ENCODE measurements around the gene IAPP. TPM values are rescaled to one million over a fixed set of nuclear protein-coding genes. Genes with fewer than 3 reads are reported as not detected.

The IAPP gene
- total RNA-seq, 1 donor from 2014 or later: not detected

- Mint-ChIP-seq H3K9me3 (ENCODE audit: unreplicated experiment) (peaks cover 22% of the 10 kb centered on the region), H3K27ac (ENCODE audit: unreplicated experiment) (no peak overlapping the region), H3K4me3 (ENCODE audit: unreplicated experiment) (no peak overlapping the region), H3K36me3 (ENCODE audit: low read depth, unreplicated experiment) (no peaks in the 10 kb centered on the region), H3K4me1 (ENCODE audit: low read depth, unreplicated experiment) (no peaks in the 10 kb centered on the region), H3K27me3 (ENCODE audit: low read depth, unreplicated experiment) (no peaks in the 10 kb centered on the region)
- TF ChIP-seq EZH2 (IDR thresholded peaks at IDR 0.05; ENCODE audit: insufficient read depth, low read length) (no peak), CTCF (IDR thresholded peaks at IDR 0.05; ENCODE audit: insufficient read depth, low read depth, low read length) (no peak)
- H3K27me3 ChIP-seq (ENCODE audit: insufficient read depth, low read length): no peaks in the 10 kb centered on the region
- H3K79me2 ChIP-seq (ENCODE audit: insufficient read depth, low read length): no peaks in the 10 kb centered on the region
- no peak overlapping the region for H3K9ac ChIP-seq (ENCODE audit: low read length)
- FAIRE-seq (no peak), DNase-seq (ENCODE audit: low read depth) (no peak)
- no peak overlapping the region for H3K4me3 ChIP-seq (ENCODE audit: insufficient read depth, low read depth, low read length)
- no peaks in the 10 kb centered on the region for H3K4me1 ChIP-seq (ENCODE audit: insufficient read depth, low read length)
- H2AFZ ChIP-seq (ENCODE audit: low read depth, low read length): no peak overlapping the region
- H4K20me1 ChIP-seq (ENCODE audit: insufficient read depth, low read length): no peaks in the 10 kb centered on the region
- H3K36me3 ChIP-seq (ENCODE audit: insufficient read depth, low read length): no peaks in the 10 kb centered on the region
- H3K9me3 ChIP-seq (ENCODE audit: insufficient read depth, low read depth, low read length): no peaks in the 10 kb centered on the region
- H3K4me2 ChIP-seq (ENCODE audit: low read length): no peak overlapping the region
- no peak overlapping the region for H3K27ac ChIP-seq (ENCODE audit: low read depth, low read length)
Measured at GRCh38 chr12:21328578-21328977, 44.1 kb upstream of the IAPP start.

- Mint-ChIP-seq H3K4me3 (ENCODE audit: unreplicated experiment) (no peak overlapping the region), H3K27me3 (ENCODE audit: low read depth, unreplicated experiment) (no peaks in the 10 kb centered on the region), H3K27ac (ENCODE audit: unreplicated experiment) (no peak overlapping the region), H3K9me3 (ENCODE audit: unreplicated experiment) (peaks cover 22% of the 10 kb centered on the region), H3K4me1 (ENCODE audit: low read depth, unreplicated experiment) (no peaks in the 10 kb centered on the region), H3K36me3 (ENCODE audit: low read depth, unreplicated experiment) (no peaks in the 10 kb centered on the region)
- Histone ChIP-seq H3K27me3 (ENCODE audit: insufficient read depth, low read length) (no peaks in the 10 kb centered on the region), H4K20me1 (ENCODE audit: insufficient read depth, low read length) (no peaks in the 10 kb centered on the region), H3K4me2 (ENCODE audit: low read length) (no peak overlapping the region), H2AFZ (ENCODE audit: low read depth, low read length) (no peak overlapping the region), H3K36me3 (ENCODE audit: insufficient read depth, low read length) (no peaks in the 10 kb centered on the region), H3K4me3 (ENCODE audit: insufficient read depth, low read depth, low read length) (no peak overlapping the region), H3K4me1 (ENCODE audit: insufficient read depth, low read length) (no peaks in the 10 kb centered on the region), H3K27ac (ENCODE audit: low read depth, low read length) (no peak overlapping the region), H3K9me3 (ENCODE audit: insufficient read depth, low read depth, low read length) (no peaks in the 10 kb centered on the region), H3K9ac (ENCODE audit: low read length) (no peak overlapping the region), H3K79me2 (ENCODE audit: insufficient read depth, low read length) (no peaks in the 10 kb centered on the region)
- TF ChIP-seq EZH2 (IDR thresholded peaks at IDR 0.05; ENCODE audit: insufficient read depth, low read length) (no peak), CTCF (IDR thresholded peaks at IDR 0.05; ENCODE audit: insufficient read depth, low read depth, low read length) (no peak)
- no peak for FAIRE-seq
- peak; percentile 2 for DNase-seq (ENCODE audit: low read depth)
Measured at GRCh38 chr12:21330682-21331253, 41.9 kb upstream of the IAPP start.

GRCh38 chr12:21334771-21335325 lies 37.9 kb upstream of the IAPP start, which contains the start of gene SLCO1A2:
Gene SLCO1A2 (minus strand): TSS chr12:21334917. CDS start chr12:21334647, 270 bp downstream.
- Histone ChIP-seq H3K9ac (ENCODE audit: low read length) (no peak within 1 kb of the TSS), H3K27me3 (ENCODE audit: insufficient read depth, low read length) (no peaks in the 10 kb centered on the region), H4K20me1 (ENCODE audit: insufficient read depth, low read length) (no peaks in the 10 kb centered on the region), H3K9me3 (ENCODE audit: insufficient read depth, low read depth, low read length) (no peaks in the 10 kb centered on the region), H3K79me2 (ENCODE audit: insufficient read depth, low read length) (no peaks in the 10 kb centered on the region), H3K4me1 (ENCODE audit: insufficient read depth, low read length) (no peaks in the 10 kb centered on the region), H2AFZ (ENCODE audit: low read depth, low read length) (no peak within 1 kb of the TSS), H3K4me2 (ENCODE audit: low read length) (no peak within 1 kb of the TSS), H3K27ac (ENCODE audit: low read depth, low read length) (no peak within 1 kb of the TSS), H3K36me3 (ENCODE audit: insufficient read depth, low read length) (no peaks in the 10 kb centered on the region), H3K4me3 (ENCODE audit: insufficient read depth, low read depth, low read length) (no peak within 1 kb of the TSS)
- FAIRE-seq (no peak), DNase-seq (ENCODE audit: low read depth) (no peak)
- H3K4me1 Mint-ChIP-seq (ENCODE audit: low read depth, unreplicated experiment): no peaks in the 10 kb centered on the region
- TF ChIP-seq EZH2 (IDR thresholded peaks at IDR 0.05; ENCODE audit: insufficient read depth, low read length): no peak
- no peak for TF ChIP-seq CTCF (IDR thresholded peaks at IDR 0.05; ENCODE audit: insufficient read depth, low read depth, low read length)
- no peak within 1 kb of the TSS for H3K4me3 Mint-ChIP-seq (ENCODE audit: unreplicated experiment)
- no peaks in the 10 kb centered on the region for H3K27me3 Mint-ChIP-seq (ENCODE audit: low read depth, unreplicated experiment)
- peaks cover 15% of the 10 kb centered on the region for H3K9me3 Mint-ChIP-seq (ENCODE audit: unreplicated experiment)
- no peak within 1 kb of the TSS for H3K27ac Mint-ChIP-seq (ENCODE audit: unreplicated experiment)
- no peaks in the 10 kb centered on the region for H3K36me3 Mint-ChIP-seq (ENCODE audit: low read depth, unreplicated experiment)
